ENCODE measurements around the gene GORASP1.

- no peak for TF ChIP-seq CTCF (tag by site-specific recombination; IDR thresholded peaks at IDR 0.05)
- TF ChIP-seq ZNF571 (tag by site-specific recombination; IDR thresholded peaks at IDR 0.05) = no peak
- no peak for TF ChIP-seq ELK4 (IDR thresholded peaks at IDR 0.05; ENCODE audit: borderline replicate concordance, low read depth, low read length)
- no peak for TF ChIP-seq ZNF560 (tag by site-specific recombination; IDR thresholded peaks at IDR 0.05; ENCODE audit: borderline replicate concordance)
Measured at GRCh38 chr3:39067286-39067685, 40.1 kb downstream of the GORASP1 start.
